HL-60 (cell line): ENCODE results near the gene CELF2.

Source experiments
- GABPA ChIP-seq: IDR thresholded peaks from 2 replicates; pipeline ENCODE4 v1.6.1; 2012; ENCODE audit warnings: low read depth
- POLR2AphosphoS5 ChIP-seq: IDR thresholded peaks from 2 replicates; pipeline ENCODE4 v1.6.1; 2012; ENCODE audit warnings: low read depth
- TF ChIP-seq, protein P1 (sequence below): IDR thresholded peaks from one replicate; pipeline ENCODE4 v1.5.1; 2011; ENCODE audit warnings: low read length, control low read depth, inconsistent platforms; ENCODE audit not compliant: insufficient read depth
- TF ChIP-seq, protein P2 (sequence below): IDR thresholded peaks from 2 replicates; pipeline ENCODE4 v1.6.1; 2012; ENCODE audit warnings: low read depth; ENCODE audit not compliant: insufficient replicate concordance

DNA sequence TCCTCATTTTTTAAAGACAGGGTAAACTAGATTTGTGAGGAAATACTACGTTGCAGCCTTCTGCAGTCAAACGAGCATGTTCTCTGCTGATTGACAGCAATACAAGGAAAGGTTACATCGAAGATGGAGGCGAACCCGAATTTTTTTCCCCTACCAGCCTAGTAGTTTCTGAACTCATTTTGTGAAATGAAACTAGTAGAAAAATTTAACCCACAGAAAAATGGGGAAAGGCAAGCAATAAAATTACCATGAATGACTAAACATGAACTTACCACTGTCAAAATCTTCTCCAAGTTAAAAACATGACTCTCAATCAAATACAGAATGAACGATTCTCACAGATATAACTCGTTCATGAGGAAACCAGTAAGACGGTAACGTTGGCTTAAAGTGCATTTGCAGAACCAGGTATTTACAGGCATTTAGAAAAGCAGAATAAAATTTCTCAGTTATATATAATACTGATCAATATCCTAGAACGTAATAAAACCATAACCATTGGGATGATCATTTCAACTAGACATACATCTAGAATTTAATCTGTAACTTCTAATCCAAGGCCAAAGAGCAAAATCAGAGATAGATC, 73.9 kb downstream of the CELF2 start:
- TF ChIP-seq, protein P1, sequence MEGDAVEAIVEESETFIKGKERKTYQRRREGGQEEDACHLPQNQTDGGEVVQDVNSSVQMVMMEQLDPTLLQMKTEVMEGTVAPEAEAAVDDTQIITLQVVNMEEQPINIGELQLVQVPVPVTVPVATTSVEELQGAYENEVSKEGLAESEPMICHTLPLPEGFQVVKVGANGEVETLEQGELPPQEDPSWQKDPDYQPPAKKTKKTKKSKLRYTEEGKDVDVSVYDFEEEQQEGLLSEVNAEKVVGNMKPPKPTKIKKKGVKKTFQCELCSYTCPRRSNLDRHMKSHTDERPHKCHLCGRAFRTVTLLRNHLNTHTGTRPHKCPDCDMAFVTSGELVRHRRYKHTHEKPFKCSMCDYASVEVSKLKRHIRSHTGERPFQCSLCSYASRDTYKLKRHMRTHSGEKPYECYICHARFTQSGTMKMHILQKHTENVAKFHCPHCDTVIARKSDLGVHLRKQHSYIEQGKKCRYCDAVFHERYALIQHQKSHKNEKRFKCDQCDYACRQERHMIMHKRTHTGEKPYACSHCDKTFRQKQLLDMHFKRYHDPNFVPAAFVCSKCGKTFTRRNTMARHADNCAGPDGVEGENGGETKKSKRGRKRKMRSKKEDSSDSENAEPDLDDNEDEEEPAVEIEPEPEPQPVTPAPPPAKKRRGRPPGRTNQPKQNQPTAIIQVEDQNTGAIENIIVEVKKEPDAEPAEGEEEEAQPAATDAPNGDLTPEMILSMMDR: no peak
- TF ChIP-seq POLR2AphosphoS5 (no peak), GABPA (no peak)
- TF ChIP-seq, protein P2, sequence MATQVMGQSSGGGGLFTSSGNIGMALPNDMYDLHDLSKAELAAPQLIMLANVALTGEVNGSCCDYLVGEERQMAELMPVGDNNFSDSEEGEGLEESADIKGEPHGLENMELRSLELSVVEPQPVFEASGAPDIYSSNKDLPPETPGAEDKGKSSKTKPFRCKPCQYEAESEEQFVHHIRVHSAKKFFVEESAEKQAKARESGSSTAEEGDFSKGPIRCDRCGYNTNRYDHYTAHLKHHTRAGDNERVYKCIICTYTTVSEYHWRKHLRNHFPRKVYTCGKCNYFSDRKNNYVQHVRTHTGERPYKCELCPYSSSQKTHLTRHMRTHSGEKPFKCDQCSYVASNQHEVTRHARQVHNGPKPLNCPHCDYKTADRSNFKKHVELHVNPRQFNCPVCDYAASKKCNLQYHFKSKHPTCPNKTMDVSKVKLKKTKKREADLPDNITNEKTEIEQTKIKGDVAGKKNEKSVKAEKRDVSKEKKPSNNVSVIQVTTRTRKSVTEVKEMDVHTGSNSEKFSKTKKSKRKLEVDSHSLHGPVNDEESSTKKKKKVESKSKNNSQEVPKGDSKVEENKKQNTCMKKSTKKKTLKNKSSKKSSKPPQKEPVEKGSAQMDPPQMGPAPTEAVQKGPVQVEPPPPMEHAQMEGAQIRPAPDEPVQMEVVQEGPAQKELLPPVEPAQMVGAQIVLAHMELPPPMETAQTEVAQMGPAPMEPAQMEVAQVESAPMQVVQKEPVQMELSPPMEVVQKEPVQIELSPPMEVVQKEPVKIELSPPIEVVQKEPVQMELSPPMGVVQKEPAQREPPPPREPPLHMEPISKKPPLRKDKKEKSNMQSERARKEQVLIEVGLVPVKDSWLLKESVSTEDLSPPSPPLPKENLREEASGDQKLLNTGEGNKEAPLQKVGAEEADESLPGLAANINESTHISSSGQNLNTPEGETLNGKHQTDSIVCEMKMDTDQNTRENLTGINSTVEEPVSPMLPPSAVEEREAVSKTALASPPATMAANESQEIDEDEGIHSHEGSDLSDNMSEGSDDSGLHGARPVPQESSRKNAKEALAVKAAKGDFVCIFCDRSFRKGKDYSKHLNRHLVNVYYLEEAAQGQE: no peak
